ENCODE data around the gene TTC39C.
"Not testable (repeated sequence)": the region's sequence is repeated elsewhere in the genome, so short reads cannot be mapped to it uniquely, and the experiment has no call there.

TTC39C gene

GRCh38 chr18:24054130-24054529 lies 39.6 kb downstream of the TTC39C start:
- DNase-seq (ENCODE audit: low spot score): no peak

- DNase-seq (ENCODE audit: low spot score): no peak
Observed at GRCh38 chr18:24055009-24055804, 40.7 kb downstream of the TTC39C start.

- no peak for DNase-seq (ENCODE audit: low spot score)
Observed at GRCh38 chr18:24055878-24056277, 41.3 kb downstream of the TTC39C start.

- no peak for DNase-seq (ENCODE audit: low spot score)
Observed at GRCh38 chr18:24056506-24056905, 42.0 kb downstream of the TTC39C start.

- no peak for DNase-seq (ENCODE audit: low spot score)
Observed at GRCh38 chr18:24057804-24058203, 43.2 kb downstream of the TTC39C start.

- not testable (repeated sequence) for DNase-seq (ENCODE audit: low spot score)
Observed at GRCh38 chr18:24059385-24059784, 44.8 kb downstream of the TTC39C start.

- DNase-seq (ENCODE audit: low spot score): no peak
Observed at GRCh38 chr18:24060644-24061043, 46.1 kb downstream of the TTC39C start.

GRCh38 chr18:24063121-24063731 lies 48.7 kb downstream of the TTC39C start:
- no peak for DNase-seq (ENCODE audit: low spot score)

GRCh38 chr18:24064391-24065100 lies 50.0 kb downstream of the TTC39C start:
- no peak for DNase-seq (ENCODE audit: low spot score)

- DNase-seq (ENCODE audit: low spot score): no peak
Observed at GRCh38 chr18:24065906-24066305, 51.4 kb downstream of the TTC39C start.

- no peak for DNase-seq (ENCODE audit: low spot score)
Observed at GRCh38 chr18:24068945-24069693, 54.6 kb downstream of the TTC39C start.

GRCh38 chr18:24071029-24071428 lies 56.5 kb downstream of the TTC39C start:
- DNase-seq (ENCODE audit: low spot score): no peak

GRCh38 chr18:24071779-24072178 lies 57.2 kb downstream of the TTC39C start:
- no peak for DNase-seq (ENCODE audit: low spot score)

- DNase-seq (ENCODE audit: low spot score): no peak
Observed at GRCh38 chr18:24072743-24073142, 58.2 kb downstream of the TTC39C start.

- no peak for DNase-seq (ENCODE audit: low spot score)
Observed at GRCh38 chr18:24073791-24074190, 59.2 kb downstream of the TTC39C start.

GRCh38 chr18:24074757-24075156 lies 60.2 kb downstream of the TTC39C start:
- not testable (repeated sequence) for DNase-seq (ENCODE audit: low spot score)

- DNase-seq (ENCODE audit: low spot score): no peak
Observed at GRCh38 chr18:24075767-24076597, 61.4 kb downstream of the TTC39C start.

- DNase-seq (ENCODE audit: low spot score): no peak
Observed at GRCh38 chr18:24076950-24077349, 62.4 kb downstream of the TTC39C start.

GRCh38 chr18:24078391-24078790 lies 63.8 kb downstream of the TTC39C start:
- no peak for DNase-seq (ENCODE audit: low spot score)

- no peak for DNase-seq (ENCODE audit: low spot score)
Observed at GRCh38 chr18:24080861-24081260, 66.3 kb downstream of the TTC39C start.

GRCh38 chr18:24083550-24083949 lies 69.0 kb downstream of the TTC39C start:
- DNase-seq (ENCODE audit: low spot score): no peak
